Testis (tissue), 3 donors: Measurements from ENCODE around the gene IFNG. TPM values are rescaled to one million over a fixed set of nuclear protein-coding genes. Genes with fewer than 3 reads are reported as not detected.

Experiments used
- DNase-seq: peaks from one replicate; pipeline ENCODE4 v3.0.0-alpha.2; 2019
- H3K27ac ChIP-seq, 2 donors: fragments of 200-600 bp; sonication (generic); one replicate each; pipeline ENCODE4 v1.5.1; 2019
- H3K27me3 ChIP-seq: fragments of 200-600 bp; sonication (generic); one replicate; pipeline ENCODE4 v1.5.1; 2019
- H3K36me3 ChIP-seq: fragments of 200-600 bp; sonication (generic); one replicate; pipeline ENCODE4 v1.5.1; 2017; ENCODE audit warnings: low read depth; ENCODE audit errors: missing control alignments
- H3K4me1 ChIP-seq: fragments of 200-600 bp; sonication (generic); one replicate; pipeline ENCODE4 v1.5.1; 2019
- H3K4me3 ChIP-seq, 2 donors: fragments of 200-600 bp; sonication (generic); one replicate each; pipeline ENCODE4 v1.5.1; 2017 to 2019
- H3K9me3 ChIP-seq: fragments of 200-600 bp; sonication (generic); one replicate; pipeline ENCODE4 v1.5.1; 2017
- CTCF ChIP-seq, 3 experiments: fragments of 450-650 bp in 2 of 3; fragments of 200-600 bp in 1 of 3; sonication (generic) in 1 of 3; IDR thresholded peaks; one replicate each; pipeline ENCODE4 v1.5.1; 2016 to 2019; ENCODE audit warnings: antibody characterized with exemption in 3 of 3, mild to moderate bottlenecking in 2 of 3, moderate library complexity in 1 of 3
- POLR2A ChIP-seq: fragments of 450-650 bp; IDR thresholded peaks from one replicate; pipeline ENCODE4 v1.6.1; 2017; ENCODE audit warnings: antibody characterized with exemption, mild to moderate bottlenecking, moderate library complexity
- WGBS, 2 donors: methylation state at CpG; one replicate each; pipeline ENCODE4 v1.1.5; 2018; 5-methylcytosine and 5-hydroxymethylcytosine counted together
- intact Hi-C: fragments of 100-400 bp; cut with DNase I; formaldehyde crosslinking; loops from one replicate; pipeline ENCODE4 v1.15.1; 2023; ENCODE audit warnings: low total_unique reads
- polyA plus RNA-seq: library from polyadenylated mRNA; stranded (reverse); fragments of 350-450 nt; fragmentation: Illumina TruSeq; extraction: RNeasy Lipid Tissue Mini Kit (QIAGEN cat#74804); gene quantifications from one replicate; pipeline ENCODE4 v1.2.3, GENCODE V29; 2014; ENCODE audit warnings: low read depth, low replicate concordance; ENCODE audit not compliant: insufficient read depth
- total RNA-seq, 2 donors: library from RNA; depleted of rRNA; stranded (reverse); fragments of >200 nt; gene quantifications; one replicate each; pipeline ENCODE4 v1.2.3, GENCODE V29; 2016

Gene IFNG
- total and polyA plus RNA-seq, 3 donors from 2014 or later, result 0.26 TPM; not detected in 2

GRCh38 chr12:68106660-68107059 lies 52.9 kb downstream of the IFNG start:
- TF ChIP-seq CTCF (IDR thresholded peaks at IDR 0.05) (no peak), POLR2A (no peak)
- Histone ChIP-seq H3K27ac (no peak overlapping the region), H3K4me1 (no peaks in the 10 kb centered on the region), H3K4me3 (no peak overlapping the region), H3K36me3 (no peaks in the 10 kb centered on the region), H3K9me3 (no peaks in the 10 kb centered on the region), H3K27me3 (no peaks in the 10 kb centered on the region)
- intact Hi-C loops, result no loop called here
- DNase-seq, result no peak
- 86 to 100% methylated on average over 1 of the region's 1 CpG for WGBS, 2 donors

- no peaks in the 10 kb centered on the region for H3K4me1 ChIP-seq
- no peaks in the 10 kb centered on the region for H3K27me3 ChIP-seq
- intact Hi-C loops, result no loop called here
- no peak overlapping the region for H3K27ac ChIP-seq
- H3K9me3 ChIP-seq, result no peaks in the 10 kb centered on the region
- no peak overlapping the region for H3K4me3 ChIP-seq
- no peak for DNase-seq
- TF ChIP-seq CTCF (IDR thresholded peaks at IDR 0.05), result no peak
- no peak for TF ChIP-seq POLR2A
- WGBS, 2 donors, result 65% methylated on average over 5 of the region's 5 CpGs
- H3K36me3 ChIP-seq, result no peaks in the 10 kb centered on the region
Measured at GRCh38 chr12:68106160-68106559, 53.4 kb downstream of the IFNG start.

Other genes starting within 250 kb of the IFNG start
- gene IFNG-AS1, start 170.3 kb downstream of the IFNG start, total RNA-seq, result under 1 TPM in 1 of 2 donors, not detected in 1; 0.25 TPM
- gene IFNG-AS1, start 170.3 kb downstream of the IFNG start, polyA plus RNA-seq, result not detected
- gene IL26, start 66.1 kb upstream of the IFNG start, total RNA-seq, result not detected
- gene IL26, start 66.1 kb upstream of the IFNG start, polyA plus RNA-seq, result not detected
- not detected for gene IL22, start 93.9 kb upstream of the IFNG start, total RNA-seq
- not detected for gene IL22, start 93.9 kb upstream of the IFNG start, polyA plus RNA-seq
- gene MDM1, start 172.6 kb upstream of the IFNG start, total RNA-seq, result 10 to 100 TPM; 32.7 to 35.3 TPM
- 36.1 TPM for gene MDM1, start 172.6 kb upstream of the IFNG start, polyA plus RNA-seq